WERI-Rb-1 (cell line): ENCODE measurements around the gene LPP.

Experiments
- DNase-seq: peaks from one replicate; pipeline ENCODE4 v3.0.0-alpha.2; 2020
- H3K27ac ChIP-seq: fragments of 250-450 bp; sonication (Bioruptor Pico); 2 replicates; pipeline ENCODE4 v1.5.1; 2020; ENCODE audit warnings: mild to moderate bottlenecking, moderate library complexity
- H3K27me3 ChIP-seq: fragments of 250-450 bp; sonication (Bioruptor Pico); 2 replicates; pipeline ENCODE4 v1.5.1; 2021; ENCODE audit warnings: mild to moderate bottlenecking, low read depth, moderate library complexity; ENCODE audit not compliant: insufficient read depth, severe bottlenecking
- H3K36me3 ChIP-seq: fragments of 250-450 bp; sonication (Bioruptor Pico); 2 replicates; pipeline ENCODE4 v1.5.1; 2020; ENCODE audit warnings: mild to moderate bottlenecking, moderate library complexity
- H3K4me3 ChIP-seq: 2 replicates; pipeline ENCODE4 v1.5.1; 2011; ENCODE audit warnings: low read depth, mild to moderate bottlenecking, control low read depth, low read length
- H3K9me3 ChIP-seq: fragments of 250-450 bp; sonication (Bioruptor Pico); 2 replicates; pipeline ENCODE4 v1.5.1; 2021; ENCODE audit warnings: mild to moderate bottlenecking, moderate library complexity; ENCODE audit not compliant: severe bottlenecking
- TF ChIP-seq, protein P1 (sequence below): IDR thresholded peaks from 2 replicates; pipeline ENCODE4 v1.5.1; 2011; ENCODE audit warnings: low read depth, mild to moderate bottlenecking, control low read depth, inconsistent platforms, low read length

Gene LPP

DNA sequence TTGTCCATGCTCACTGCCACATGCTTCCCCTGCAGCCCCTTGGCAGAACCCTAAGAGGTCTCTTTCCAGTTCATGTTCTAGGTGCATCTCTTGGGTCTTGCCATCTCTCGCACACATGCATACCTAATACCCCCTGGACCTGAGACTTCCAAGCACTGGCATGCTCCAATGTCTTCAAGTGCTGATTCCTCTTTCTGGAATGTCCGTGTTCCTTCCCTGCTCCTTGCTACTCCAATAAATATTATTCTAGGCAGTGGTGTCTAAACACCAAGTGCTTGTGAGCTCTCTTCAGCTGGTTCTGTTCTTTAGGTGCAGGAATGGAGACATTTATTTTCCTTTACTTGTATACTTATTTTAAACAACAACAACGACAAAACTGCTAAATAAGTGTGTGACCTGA lies 370.1 kb downstream of the LPP start:
- no peak overlapping the region for H3K4me3 ChIP-seq
- DNase-seq, result no peak
- no peaks in the 10 kb centered on the region for H3K36me3 ChIP-seq
- no peak overlapping the region for H3K27ac ChIP-seq
- no peaks in the 10 kb centered on the region for H3K9me3 ChIP-seq
- TF ChIP-seq, protein P1, sequence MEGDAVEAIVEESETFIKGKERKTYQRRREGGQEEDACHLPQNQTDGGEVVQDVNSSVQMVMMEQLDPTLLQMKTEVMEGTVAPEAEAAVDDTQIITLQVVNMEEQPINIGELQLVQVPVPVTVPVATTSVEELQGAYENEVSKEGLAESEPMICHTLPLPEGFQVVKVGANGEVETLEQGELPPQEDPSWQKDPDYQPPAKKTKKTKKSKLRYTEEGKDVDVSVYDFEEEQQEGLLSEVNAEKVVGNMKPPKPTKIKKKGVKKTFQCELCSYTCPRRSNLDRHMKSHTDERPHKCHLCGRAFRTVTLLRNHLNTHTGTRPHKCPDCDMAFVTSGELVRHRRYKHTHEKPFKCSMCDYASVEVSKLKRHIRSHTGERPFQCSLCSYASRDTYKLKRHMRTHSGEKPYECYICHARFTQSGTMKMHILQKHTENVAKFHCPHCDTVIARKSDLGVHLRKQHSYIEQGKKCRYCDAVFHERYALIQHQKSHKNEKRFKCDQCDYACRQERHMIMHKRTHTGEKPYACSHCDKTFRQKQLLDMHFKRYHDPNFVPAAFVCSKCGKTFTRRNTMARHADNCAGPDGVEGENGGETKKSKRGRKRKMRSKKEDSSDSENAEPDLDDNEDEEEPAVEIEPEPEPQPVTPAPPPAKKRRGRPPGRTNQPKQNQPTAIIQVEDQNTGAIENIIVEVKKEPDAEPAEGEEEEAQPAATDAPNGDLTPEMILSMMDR, result no peak
- H3K27me3 ChIP-seq, result no peaks in the 10 kb centered on the region

DNA sequence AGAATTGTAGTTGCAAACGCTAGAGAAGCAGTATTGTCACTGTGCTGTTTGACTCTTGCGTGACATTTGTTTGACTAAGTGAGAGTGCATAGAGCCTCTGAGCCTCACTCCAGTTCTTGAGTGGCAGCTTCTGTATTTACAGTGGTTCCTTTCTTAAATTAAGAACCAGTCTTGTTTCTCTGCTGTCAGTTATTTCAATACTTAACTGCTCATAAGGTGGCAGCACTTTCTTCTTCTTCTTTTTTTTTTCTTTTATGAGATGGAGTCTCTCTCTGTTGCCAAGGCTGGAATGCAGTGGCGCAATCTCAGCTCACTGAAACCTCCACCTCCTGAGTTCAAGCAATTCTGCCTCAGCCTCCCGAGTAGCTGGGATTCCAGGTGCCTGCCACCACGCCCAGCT lies 372.1 kb downstream of the LPP start:
- DNase-seq, result no peak
- TF ChIP-seq, protein P1, result no peak

DNA sequence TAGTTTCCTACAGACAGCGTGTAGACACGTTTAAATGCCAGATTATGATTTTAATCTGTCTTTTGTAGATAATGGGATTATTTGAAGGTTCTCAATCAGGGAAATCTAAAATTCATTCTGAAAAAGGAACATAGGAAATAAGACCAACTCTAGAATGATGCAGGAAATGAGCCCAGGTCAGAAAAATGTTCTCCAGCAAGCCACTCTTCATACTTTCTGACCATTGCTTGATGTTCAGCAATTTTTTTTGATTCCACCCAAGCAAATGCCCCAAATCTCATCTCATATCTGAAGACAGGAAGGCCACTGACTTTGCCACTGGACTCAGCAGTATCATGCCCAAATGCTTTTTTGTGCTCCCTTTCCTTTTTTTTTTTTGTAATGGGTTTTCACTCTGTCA lies 373.4 kb downstream of the LPP start:
- TF ChIP-seq, protein P1, result no peak
- Histone ChIP-seq H3K4me3 (no peak overlapping the region), H3K9me3 (no peaks in the 10 kb centered on the region), H3K36me3 (no peaks in the 10 kb centered on the region), H3K27me3 (no peaks in the 10 kb centered on the region), H3K27ac (no peak overlapping the region)
- no peak for DNase-seq

More for the DNA sequence above, 372.1 kb downstream of the LPP start:
- Histone ChIP-seq H3K36me3 (no peaks in the 10 kb centered on the region), H3K4me3 (no peak overlapping the region), H3K27ac (no peak overlapping the region), H3K9me3 (no peaks in the 10 kb centered on the region), H3K27me3 (no peaks in the 10 kb centered on the region)

DNA sequence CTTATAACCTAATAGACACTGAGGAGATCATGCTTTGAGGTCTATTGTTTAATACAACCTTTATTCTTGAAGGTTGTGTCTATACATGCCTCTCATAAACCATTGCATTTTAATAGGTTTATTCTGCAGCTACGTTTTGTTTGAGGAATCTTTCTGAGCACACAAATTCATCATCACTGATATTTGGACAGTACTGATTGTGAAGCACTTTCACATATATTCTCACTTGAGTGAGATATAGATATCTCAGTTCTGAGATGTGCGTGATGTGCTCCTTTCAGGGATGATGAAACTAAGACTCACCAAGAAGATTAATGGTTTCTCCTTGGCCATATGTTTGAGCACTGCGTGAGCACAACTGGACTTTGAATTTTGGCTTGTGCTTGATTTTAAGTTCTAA lies 374.4 kb downstream of the LPP start:
- TF ChIP-seq, protein P1, result no peak
- Histone ChIP-seq H3K36me3 (no peaks in the 10 kb centered on the region), H3K9me3 (no peaks in the 10 kb centered on the region), H3K27ac (no peak overlapping the region), H3K4me3 (no peak overlapping the region), H3K27me3 (no peaks in the 10 kb centered on the region)
- DNase-seq, result no peak

DNA sequence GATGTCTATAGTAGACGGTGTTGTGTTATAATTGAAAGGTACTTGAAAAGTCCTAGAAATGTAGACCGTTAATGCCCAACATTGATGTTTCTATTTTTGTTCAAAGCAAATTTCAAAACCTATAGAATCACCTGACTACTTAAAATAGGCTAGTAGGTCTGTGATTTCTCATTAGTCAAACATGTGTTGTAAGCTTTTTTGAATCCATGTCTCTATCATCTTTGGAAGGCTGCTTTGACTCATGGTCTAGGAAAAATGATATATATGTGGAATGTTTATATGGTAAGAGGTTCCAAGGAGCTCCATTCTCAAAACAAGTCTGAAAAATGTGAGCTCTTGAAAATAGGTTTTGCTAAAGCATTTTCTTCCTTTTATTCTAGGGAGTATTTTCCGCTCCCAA lies 375.3 kb downstream of the LPP start:
- Histone ChIP-seq H3K4me3 (no peak overlapping the region), H3K36me3 (no peaks in the 10 kb centered on the region), H3K27me3 (no peaks in the 10 kb centered on the region), H3K9me3 (no peaks in the 10 kb centered on the region), H3K27ac (no peak overlapping the region)
- DNase-seq, result no peak
- TF ChIP-seq, protein P1, result no peak

DNA sequence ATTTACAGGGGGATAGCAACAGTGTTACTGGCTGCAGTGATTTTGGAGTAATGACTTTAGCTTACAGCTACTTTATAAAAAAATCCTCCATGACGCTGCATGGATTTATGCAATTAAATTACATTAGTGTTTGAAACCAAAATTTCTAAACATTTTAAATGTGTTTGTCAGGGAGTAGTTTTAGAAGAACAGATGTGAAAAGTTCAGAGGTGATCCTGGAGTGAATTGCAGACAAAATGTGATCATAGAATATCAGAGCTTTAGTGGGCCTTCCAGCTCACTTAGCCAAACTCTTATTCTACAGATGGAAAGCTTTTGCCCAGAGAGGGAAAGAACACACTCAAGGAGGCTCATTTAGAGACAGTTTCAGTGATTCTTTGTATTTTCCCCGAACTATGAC lies 376.3 kb downstream of the LPP start:
- TF ChIP-seq, protein P1, result no peak
- H3K4me3 ChIP-seq, result no peak overlapping the region
- no peaks in the 10 kb centered on the region for H3K9me3 ChIP-seq
- no peaks in the 10 kb centered on the region for H3K27me3 ChIP-seq
- no peak overlapping the region for H3K27ac ChIP-seq
- no peak for DNase-seq
- no peaks in the 10 kb centered on the region for H3K36me3 ChIP-seq
